ENCODE results near the gene GRK5.

DNA sequence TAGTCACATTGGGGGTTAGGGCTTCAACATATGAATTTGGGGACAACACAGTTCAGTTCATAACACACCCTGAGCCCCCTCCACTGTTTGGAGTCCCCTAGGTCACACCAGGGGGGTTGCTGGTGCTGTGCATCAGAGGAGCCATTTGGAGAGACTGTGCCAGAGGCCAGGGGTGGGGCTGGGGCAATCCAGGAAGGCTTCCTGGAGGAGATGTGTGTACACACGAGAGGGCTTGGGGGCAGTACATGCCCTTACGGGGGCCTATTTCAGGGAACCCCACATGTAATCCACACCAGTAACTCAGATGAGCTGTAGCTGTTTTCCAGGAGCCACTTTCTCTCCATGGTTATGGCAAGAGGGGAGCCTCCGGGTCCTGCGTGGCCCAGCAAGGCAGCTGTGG, 151.7 kb downstream of the GRK5 start:
- TF ChIP-seq, protein P1, sequence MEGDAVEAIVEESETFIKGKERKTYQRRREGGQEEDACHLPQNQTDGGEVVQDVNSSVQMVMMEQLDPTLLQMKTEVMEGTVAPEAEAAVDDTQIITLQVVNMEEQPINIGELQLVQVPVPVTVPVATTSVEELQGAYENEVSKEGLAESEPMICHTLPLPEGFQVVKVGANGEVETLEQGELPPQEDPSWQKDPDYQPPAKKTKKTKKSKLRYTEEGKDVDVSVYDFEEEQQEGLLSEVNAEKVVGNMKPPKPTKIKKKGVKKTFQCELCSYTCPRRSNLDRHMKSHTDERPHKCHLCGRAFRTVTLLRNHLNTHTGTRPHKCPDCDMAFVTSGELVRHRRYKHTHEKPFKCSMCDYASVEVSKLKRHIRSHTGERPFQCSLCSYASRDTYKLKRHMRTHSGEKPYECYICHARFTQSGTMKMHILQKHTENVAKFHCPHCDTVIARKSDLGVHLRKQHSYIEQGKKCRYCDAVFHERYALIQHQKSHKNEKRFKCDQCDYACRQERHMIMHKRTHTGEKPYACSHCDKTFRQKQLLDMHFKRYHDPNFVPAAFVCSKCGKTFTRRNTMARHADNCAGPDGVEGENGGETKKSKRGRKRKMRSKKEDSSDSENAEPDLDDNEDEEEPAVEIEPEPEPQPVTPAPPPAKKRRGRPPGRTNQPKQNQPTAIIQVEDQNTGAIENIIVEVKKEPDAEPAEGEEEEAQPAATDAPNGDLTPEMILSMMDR (IDR thresholded peaks at IDR 0.05) = no peak
- TF ChIP-seq ZFX (IDR thresholded peaks at IDR 0.05; ENCODE audit: borderline replicate concordance) = no peak
